ENCODE results near the gene ETV5. TPM values are rescaled to one million over a fixed set of nuclear protein-coding genes. Genes with fewer than 3 reads are reported as not detected.

The ETV5 gene
- total RNA-seq, 3 donors from 2014 or later = 9.1 to 19.0 (median 16.1) TPM

GRCh38 chr3:186098740-186099139 lies 10.1 kb downstream of the ETV5 start:
- intact Hi-C loops (cut with DNase I; ENCODE audit: low total_unique reads) = no loop called here
- no peak overlapping the region for H3K4me3 ChIP-seq
- DNase-seq (ENCODE audit: low spot score in 2 of 2) = no peak
- H3K4me1 ChIP-seq = peaks cover 0 to 12% of the 10 kb centered on the region in 2 donors
- H3K27me3 ChIP-seq = no peaks in the 10 kb centered on the region
- TF ChIP-seq CTCF (IDR thresholded peaks at IDR 0.05) (no peak), POLR2A (IDR thresholded peaks at IDR 0.05) (no peak), POLR2AphosphoS5 (IDR thresholded peaks at IDR 0.05) (no peak)
- no peaks in the 10 kb centered on the region for H3K36me3 ChIP-seq
- H3K27ac ChIP-seq = peak overlapping the region in 1 of 2 donors; percentile 34
- H3K9me3 ChIP-seq = no peaks in the 10 kb centered on the region

- TF ChIP-seq POLR2A (IDR thresholded peaks at IDR 0.05) (no peak), CTCF (IDR thresholded peaks at IDR 0.05) (no peak), POLR2AphosphoS5 (IDR thresholded peaks at IDR 0.05) (no peak)
- no peak for DNase-seq (ENCODE audit: low spot score in 2 of 2)
Measured at GRCh38 chr3:186097663-186098451, 11.0 kb downstream of the ETV5 start.

GRCh38 chr3:186097317-186097662 lies 11.6 kb downstream of the ETV5 start:
- TF ChIP-seq CTCF (IDR thresholded peaks at IDR 0.05) (no peak), POLR2AphosphoS5 (IDR thresholded peaks at IDR 0.05) (no peak), POLR2A (IDR thresholded peaks at IDR 0.05) (no peak)
- H3K36me3 ChIP-seq = no peaks in the 10 kb centered on the region
- H3K4me1 ChIP-seq = peaks cover 0 to 12% of the 10 kb centered on the region in 2 donors
- no peak overlapping the region for H3K27ac ChIP-seq
- intact Hi-C loops (cut with DNase I; ENCODE audit: low total_unique reads) = no loop called here
- no peaks in the 10 kb centered on the region for H3K9me3 ChIP-seq
- H3K27me3 ChIP-seq = no peaks in the 10 kb centered on the region
- DNase-seq (ENCODE audit: low spot score in 2 of 2) = no peak
- H3K4me3 ChIP-seq = peak overlapping the region in 2 of 3 donors; percentile 38 to 53

More at GRCh38 chr3:186097663-186098451, 11.0 kb downstream of the ETV5 start:
- intact Hi-C loops (cut with DNase I; ENCODE audit: low total_unique reads) = no loop called here
- Histone ChIP-seq H3K36me3 (no peaks in the 10 kb centered on the region), H3K4me1 (peaks cover 0 to 12% of the 10 kb centered on the region in 2 donors), H3K27me3 (no peaks in the 10 kb centered on the region), H3K9me3 (no peaks in the 10 kb centered on the region), H3K27ac (peak overlapping the region in 1 of 2 donors; percentile 27), H3K4me3 (peak overlapping the region; percentile 21 to 53 (median 38))

- no peak overlapping the region for H3K4me3 ChIP-seq
- H3K9me3 ChIP-seq = no peaks in the 10 kb centered on the region
- intact Hi-C loops (cut with DNase I; ENCODE audit: low total_unique reads) = no loop called here
- no peak for DNase-seq (ENCODE audit: low spot score in 2 of 2)
- peaks cover 0 to 12% of the 10 kb centered on the region in 2 donors for H3K4me1 ChIP-seq
- no peaks in the 10 kb centered on the region for H3K36me3 ChIP-seq
- H3K27me3 ChIP-seq = no peaks in the 10 kb centered on the region
- no peak overlapping the region for H3K27ac ChIP-seq
- TF ChIP-seq CTCF (IDR thresholded peaks at IDR 0.05) (no peak), POLR2AphosphoS5 (IDR thresholded peaks at IDR 0.05) (no peak), POLR2A (IDR thresholded peaks at IDR 0.05) (no peak)
Measured at GRCh38 chr3:186096290-186096689, 12.6 kb downstream of the ETV5 start.

- no peaks in the 10 kb centered on the region for H3K36me3 ChIP-seq
- H3K4me3 ChIP-seq = no peak overlapping the region
- H3K27me3 ChIP-seq = no peaks in the 10 kb centered on the region
- DNase-seq (ENCODE audit: low spot score in 2 of 2) = no peak
- H3K27ac ChIP-seq = no peak overlapping the region
- no peak for TF ChIP-seq CTCF (IDR thresholded peaks at IDR 0.05)
- H3K4me1 ChIP-seq = peaks cover 0 to 12% of the 10 kb centered on the region in 2 donors
- H3K9me3 ChIP-seq = no peaks in the 10 kb centered on the region
- intact Hi-C loops (cut with DNase I; ENCODE audit: low total_unique reads) = no loop called here
Measured at GRCh38 chr3:186095561-186096081, 13.3 kb downstream of the ETV5 start.
